ENCODE data around the gene AK4. TPM values are rescaled to one million over a fixed set of nuclear protein-coding genes. Genes with fewer than 3 reads are reported as not detected.
A peak's percentile ranks its signal among the peaks of the same experiment; 100 is the strongest.

The AK4 gene
- polyA plus RNA-seq, 1 donor (not counting 4 experiments of a cell fraction or from before 2014, with no cell fraction given): 90.0 TPM

DNA sequence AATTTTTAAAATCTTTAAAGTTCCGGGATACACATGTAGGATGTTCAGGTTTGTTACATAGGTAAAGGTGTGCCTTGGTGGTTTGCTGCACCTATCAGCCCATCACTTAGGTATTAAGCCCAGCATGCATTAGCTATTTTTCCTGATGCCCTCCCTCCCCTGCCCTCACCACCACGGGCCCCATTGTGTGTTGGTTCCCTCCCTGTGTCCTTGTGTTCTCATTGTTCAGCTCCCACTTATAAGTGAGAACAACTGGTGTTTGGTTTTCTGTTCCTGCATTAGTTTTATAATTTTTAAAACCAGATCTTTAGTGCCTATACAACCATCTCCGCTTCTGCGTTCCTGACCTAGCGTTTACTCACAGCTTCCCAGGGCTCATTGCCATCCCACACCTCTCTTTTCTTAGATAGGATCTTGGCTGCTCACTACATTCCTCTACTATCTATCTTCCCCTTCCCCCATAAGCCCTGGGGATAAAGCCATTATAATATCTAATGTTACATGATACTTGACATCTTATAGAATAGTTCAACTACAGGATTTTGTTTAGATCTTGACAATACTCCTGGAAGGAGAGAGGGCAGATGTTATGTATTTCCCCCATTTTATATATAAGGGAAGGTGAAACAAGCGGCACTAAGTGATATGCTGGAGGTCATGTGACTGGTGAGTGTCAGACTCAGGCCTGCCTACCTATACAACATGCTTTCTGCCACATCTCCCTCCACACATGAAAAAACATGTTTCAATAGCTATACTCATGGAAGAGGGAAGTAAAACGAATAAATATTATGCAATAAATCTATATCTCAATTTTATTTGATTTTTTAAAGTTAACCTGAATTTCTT is 109.1 kb downstream of the AK4 start:
- Histone ChIP-seq H3K27me3 (ENCODE audit: control insufficient read depth, extremely low read depth, insufficient read depth, low read length) (no peaks in the 10 kb centered on the region), H3K9me1 (ENCODE audit: control insufficient read depth, extremely low read depth, insufficient read depth, low read length) (no peaks in the 10 kb centered on the region), H3K9ac (ENCODE audit: control insufficient read depth, extremely low read depth, insufficient read depth, low read length) (peak overlapping the region; percentile 6), H3K36me3 (ENCODE audit: control insufficient read depth in 2 of 2, extremely low read depth in 1 of 2, insufficient read depth in 2 of 2, low read length in 2 of 2) (no peaks in the 10 kb centered on the region), H3K4me3 (ENCODE audit: control insufficient read depth in 2 of 3, extremely low read depth in 1 of 3, insufficient read depth in 2 of 3, low read depth in 1 of 3, low read length in 3 of 3) (peak overlapping the region in 2 of 3 experiments; percentile 22 to 27), H3K4me2 (ENCODE audit: control insufficient read depth, extremely low read depth, insufficient read depth, low read depth, low read length) (peak overlapping the region; percentile 34), H3K4me1 (ENCODE audit: control insufficient read depth, extremely low read depth, insufficient read depth, low read length) (peaks cover 27% of the 10 kb centered on the region), H3K9me3 (ENCODE audit: control insufficient read depth, low read depth, low read length) (no peaks in the 10 kb centered on the region), H4K20me1 (ENCODE audit: control insufficient read depth, extremely low read depth, insufficient read depth, low read length) (no peaks in the 10 kb centered on the region), H3K79me2 (ENCODE audit: control insufficient read depth, insufficient read depth, low read length) (peaks cover 8% of the 10 kb centered on the region), H2AFZ (ENCODE audit: control insufficient read depth, low read length) (peak overlapping the region; percentile 8), H3K27ac (ENCODE audit: control insufficient read depth, insufficient read depth, low read length) (no peak overlapping the region)
- dilution Hi-C loops (cut with MboI; ENCODE audit: extremely low pct_ligation_motif_present, low sequenced_read_pairs): no loop called here
- DNase-seq (ENCODE audit: low read depth, low spot score): no peak
- TF ChIP-seq EZH2 (IDR thresholded peaks at IDR 0.05; ENCODE audit: low read length): no peak
- TF ChIP-seq, protein P1, sequence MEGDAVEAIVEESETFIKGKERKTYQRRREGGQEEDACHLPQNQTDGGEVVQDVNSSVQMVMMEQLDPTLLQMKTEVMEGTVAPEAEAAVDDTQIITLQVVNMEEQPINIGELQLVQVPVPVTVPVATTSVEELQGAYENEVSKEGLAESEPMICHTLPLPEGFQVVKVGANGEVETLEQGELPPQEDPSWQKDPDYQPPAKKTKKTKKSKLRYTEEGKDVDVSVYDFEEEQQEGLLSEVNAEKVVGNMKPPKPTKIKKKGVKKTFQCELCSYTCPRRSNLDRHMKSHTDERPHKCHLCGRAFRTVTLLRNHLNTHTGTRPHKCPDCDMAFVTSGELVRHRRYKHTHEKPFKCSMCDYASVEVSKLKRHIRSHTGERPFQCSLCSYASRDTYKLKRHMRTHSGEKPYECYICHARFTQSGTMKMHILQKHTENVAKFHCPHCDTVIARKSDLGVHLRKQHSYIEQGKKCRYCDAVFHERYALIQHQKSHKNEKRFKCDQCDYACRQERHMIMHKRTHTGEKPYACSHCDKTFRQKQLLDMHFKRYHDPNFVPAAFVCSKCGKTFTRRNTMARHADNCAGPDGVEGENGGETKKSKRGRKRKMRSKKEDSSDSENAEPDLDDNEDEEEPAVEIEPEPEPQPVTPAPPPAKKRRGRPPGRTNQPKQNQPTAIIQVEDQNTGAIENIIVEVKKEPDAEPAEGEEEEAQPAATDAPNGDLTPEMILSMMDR (optimal IDR thresholded peaks at IDR 0.05 in 1 of 3, IDR thresholded peaks at IDR 0.05 in 1 of 3, conservative IDR thresholded peaks at IDR 0.05 in 1 of 3; ENCODE audit: extremely low read depth in 1 of 3, insufficient read depth in 2 of 3, low read length in 3 of 3): no peak
- FAIRE-seq: peak; percentile 67

DNA sequence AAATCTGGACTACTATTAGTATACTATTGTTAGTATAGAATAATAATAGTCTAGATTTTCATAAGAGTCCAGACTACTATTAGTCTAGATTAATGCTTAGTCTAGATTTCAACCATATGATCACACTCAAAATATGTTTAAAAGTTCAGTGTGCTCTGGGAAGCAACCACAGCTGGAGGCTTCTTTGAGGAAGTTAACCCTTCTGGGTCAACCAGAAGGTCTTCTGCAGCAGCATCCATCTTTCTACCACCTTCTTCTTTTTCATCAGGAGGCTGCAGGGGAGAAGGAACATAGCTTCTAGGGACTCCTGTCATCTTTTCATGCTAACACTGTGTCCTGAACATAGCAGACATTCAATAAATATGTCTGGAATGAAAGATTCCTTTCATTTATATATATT is 110.1 kb downstream of the AK4 start:
- Histone ChIP-seq H3K27me3 (ENCODE audit: control insufficient read depth, extremely low read depth, insufficient read depth, low read length) (no peaks in the 10 kb centered on the region), H3K36me3 (ENCODE audit: control insufficient read depth in 2 of 2, extremely low read depth in 1 of 2, insufficient read depth in 2 of 2, low read length in 2 of 2) (no peaks in the 10 kb centered on the region), H3K9me1 (ENCODE audit: control insufficient read depth, extremely low read depth, insufficient read depth, low read length) (no peaks in the 10 kb centered on the region), H3K27ac (ENCODE audit: control insufficient read depth, insufficient read depth, low read length) (no peak overlapping the region), H4K20me1 (ENCODE audit: control insufficient read depth, extremely low read depth, insufficient read depth, low read length) (no peaks in the 10 kb centered on the region), H2AFZ (ENCODE audit: control insufficient read depth, low read length) (no peak overlapping the region), H3K4me1 (ENCODE audit: control insufficient read depth, extremely low read depth, insufficient read depth, low read length) (peaks cover 27% of the 10 kb centered on the region), H3K9ac (ENCODE audit: control insufficient read depth, extremely low read depth, insufficient read depth, low read length) (no peak overlapping the region), H3K79me2 (ENCODE audit: control insufficient read depth, insufficient read depth, low read length) (peaks cover 8% of the 10 kb centered on the region), H3K9me3 (ENCODE audit: control insufficient read depth, low read depth, low read length) (no peaks in the 10 kb centered on the region), H3K4me2 (ENCODE audit: control insufficient read depth, extremely low read depth, insufficient read depth, low read depth, low read length) (no peak overlapping the region), H3K4me3 (ENCODE audit: control insufficient read depth in 2 of 3, extremely low read depth in 1 of 3, insufficient read depth in 2 of 3, low read depth in 1 of 3, low read length in 3 of 3) (no peak overlapping the region)
- no peak for FAIRE-seq
- dilution Hi-C loops (cut with MboI; ENCODE audit: extremely low pct_ligation_motif_present, low sequenced_read_pairs): no loop called here
- TF ChIP-seq EZH2 (IDR thresholded peaks at IDR 0.05; ENCODE audit: low read length): no peak
- TF ChIP-seq, protein P1 (optimal IDR thresholded peaks at IDR 0.05 in 1 of 3, IDR thresholded peaks at IDR 0.05 in 1 of 3, conservative IDR thresholded peaks at IDR 0.05 in 1 of 3; ENCODE audit: extremely low read depth in 1 of 3, insufficient read depth in 2 of 3, low read length in 3 of 3): no peak
- no peak for DNase-seq (ENCODE audit: low read depth, low spot score)

Data from keratinocyte (primary cell).